Upper lobe of left lung (tissue), 4 donors: ENCODE data around the gene WDR37.

Experiments
- CTCF ChIP-seq, 6 experiments: fragments of 450-650 bp in 4 of 6; fragments of 200-600 bp in 2 of 6; sonication (generic) in 2 of 6; IDR thresholded peaks; one replicate each; pipeline ENCODE4 v1.5.1; 2016 to 2019; ENCODE audit warnings: antibody characterized with exemption in 6 of 6
- EP300 ChIP-seq, 4 donors: sonication (generic); formaldehyde crosslinking; IDR thresholded peaks; one replicate each; pipeline ENCODE4 v1.5.1; 2017; ENCODE audit warnings: antibody characterized with exemption in 4 of 4, control low read depth in 2 of 4
- POLR2A ChIP-seq, 4 donors: fragments of 450-650 bp; IDR thresholded peaks; one replicate each; pipeline ENCODE4 v1.5.1; 2016 to 2017; ENCODE audit warnings: antibody characterized with exemption in 4 of 4, mild to moderate bottlenecking in 2 of 4
- POLR2AphosphoS5 ChIP-seq, 2 donors: sonication (generic); formaldehyde crosslinking; IDR thresholded peaks; one replicate each; pipeline ENCODE4 v1.5.1; 2017; ENCODE audit warnings: antibody characterized with exemption in 2 of 2

GRCh38 chr10:1104971-1105370, 48.8 kb downstream of the WDR37 start:
- no peak for TF ChIP-seq CTCF (IDR thresholded peaks at IDR 0.05)
- TF ChIP-seq POLR2AphosphoS5 (IDR thresholded peaks at IDR 0.05), result no peak
- TF ChIP-seq POLR2A (IDR thresholded peaks at IDR 0.05), result no peak
- no peak for TF ChIP-seq EP300 (IDR thresholded peaks at IDR 0.05)
